Measurements from ENCODE around the gene SLC35F1.

DNA sequence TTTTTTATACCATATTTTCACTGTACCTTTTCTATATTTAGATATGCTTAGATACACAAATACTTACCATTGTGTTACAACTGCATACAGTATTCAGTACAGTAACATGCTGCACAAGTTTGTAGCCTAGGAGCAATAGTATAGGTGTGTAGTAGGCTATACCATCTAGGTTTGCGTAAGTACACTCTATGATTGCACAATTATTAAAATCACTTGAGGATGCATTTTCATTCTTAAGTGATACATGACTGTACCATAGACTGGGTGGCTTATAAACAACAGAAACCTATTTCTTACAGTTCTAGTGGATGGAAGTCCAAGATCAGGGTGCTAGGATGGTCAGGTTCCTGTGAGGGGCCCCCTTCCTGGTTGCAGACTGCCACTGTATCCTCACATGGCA, 234.1 kb downstream of the SLC35F1 start:
- TF ChIP-seq, protein P1, sequence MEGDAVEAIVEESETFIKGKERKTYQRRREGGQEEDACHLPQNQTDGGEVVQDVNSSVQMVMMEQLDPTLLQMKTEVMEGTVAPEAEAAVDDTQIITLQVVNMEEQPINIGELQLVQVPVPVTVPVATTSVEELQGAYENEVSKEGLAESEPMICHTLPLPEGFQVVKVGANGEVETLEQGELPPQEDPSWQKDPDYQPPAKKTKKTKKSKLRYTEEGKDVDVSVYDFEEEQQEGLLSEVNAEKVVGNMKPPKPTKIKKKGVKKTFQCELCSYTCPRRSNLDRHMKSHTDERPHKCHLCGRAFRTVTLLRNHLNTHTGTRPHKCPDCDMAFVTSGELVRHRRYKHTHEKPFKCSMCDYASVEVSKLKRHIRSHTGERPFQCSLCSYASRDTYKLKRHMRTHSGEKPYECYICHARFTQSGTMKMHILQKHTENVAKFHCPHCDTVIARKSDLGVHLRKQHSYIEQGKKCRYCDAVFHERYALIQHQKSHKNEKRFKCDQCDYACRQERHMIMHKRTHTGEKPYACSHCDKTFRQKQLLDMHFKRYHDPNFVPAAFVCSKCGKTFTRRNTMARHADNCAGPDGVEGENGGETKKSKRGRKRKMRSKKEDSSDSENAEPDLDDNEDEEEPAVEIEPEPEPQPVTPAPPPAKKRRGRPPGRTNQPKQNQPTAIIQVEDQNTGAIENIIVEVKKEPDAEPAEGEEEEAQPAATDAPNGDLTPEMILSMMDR (conservative IDR thresholded peaks at IDR 0.05): no peak
- no peak for TF ChIP-seq ZFX (IDR thresholded peaks at IDR 0.05)
